ENCODE data around the gene RND1. TPM values are rescaled to one million over a fixed set of nuclear protein-coding genes. Genes with fewer than 3 reads are reported as not detected.
A peak's percentile ranks its signal among the peaks of the same experiment; 100 is the strongest.

Gene RND1
- total and polyA plus RNA-seq, 7 donors = 0.36 to 16.2 (median 5.2) TPM; not detected in 2

- intact Hi-C loops (cut with DNase I) = no loop called here
- Histone ChIP-seq H3K4me1 (peaks cover 0 to 9% (median 6%) of the 10 kb centered on the region in 4 donors), H3K9me3 (no peaks in the 10 kb centered on the region), H3K36me3 (no peaks in the 10 kb centered on the region), H3K27ac (no peak overlapping the region), H3K4me3 (no peak overlapping the region), H3K27me3 (peaks cover 0 to 9% (median 0%) of the 10 kb centered on the region in 3 donors)
- no peak for TF ChIP-seq POLR2A (IDR thresholded peaks at IDR 0.05)
- WGBS, 2 donors = 83 to 90% methylated on average over 2 of the region's 2 CpGs
- no peak for DNase-seq
These were observed 3.5 kb upstream of the RND1 start for GRCh38 chr12:48869191-48869590.

GRCh38 chr12:48868451-48868850, 2.8 kb upstream of the RND1 start:
- no peak overlapping the region for H3K27ac ChIP-seq
- no peak overlapping the region for H3K4me3 ChIP-seq
- DNase-seq = no peak
- H3K36me3 ChIP-seq = no peaks in the 10 kb centered on the region
- peaks cover 0 to 9% (median 6%) of the 10 kb centered on the region in 4 donors for H3K4me1 ChIP-seq
- intact Hi-C loops (cut with DNase I) = no loop called here
- WGBS, 2 donors = 79 to 89% methylated on average over 2 of the region's 2 CpGs
- peaks cover 0 to 17% (median 0%) of the 10 kb centered on the region in 3 donors for H3K27me3 ChIP-seq
- no peaks in the 10 kb centered on the region for H3K9me3 ChIP-seq
- TF ChIP-seq POLR2AphosphoS5 (IDR thresholded peaks at IDR 0.05) (no peak), CTCF (IDR thresholded peaks at IDR 0.05) (no peak), POLR2A (IDR thresholded peaks at IDR 0.05) (no peak), EP300 (IDR thresholded peaks at IDR 0.05) (no peak)

GRCh38 chr12:48866052-48866711, 512 bp upstream of the RND1 start:
- Histone ChIP-seq H3K27me3 (peaks cover 0 to 32% (median 0%) of the 10 kb centered on the region in 3 donors), H3K4me3 (peak overlapping the region; percentile 37 to 64 (median 54)), H3K27ac (peak overlapping the region in 3 of 4 donors; percentile 4 to 48 (median 14)), H3K4me1 (peaks cover 0 to 9% (median 6%) of the 10 kb centered on the region in 4 donors), H3K36me3 (no peaks in the 10 kb centered on the region), H3K9me3 (no peaks in the 10 kb centered on the region)
- intact Hi-C loops (cut with DNase I) = no loop called here
- DNase-seq = no peak
- WGBS, 2 donors = 78% methylated on average over 6 of the region's 6 CpGs
- TF ChIP-seq EP300 (IDR thresholded peaks at IDR 0.05) (no peak), POLR2AphosphoS5 (IDR thresholded peaks at IDR 0.05) (no peak), POLR2A (IDR thresholded peaks at IDR 0.05) (no peak), CTCF (IDR thresholded peaks at IDR 0.05) (no peak)

GRCh38 chr12:48863291-48863690, 2.4 kb downstream of the RND1 start:
- WGBS, 2 donors = 81 to 87% methylated on average over 4 of the region's 4 CpGs
- Histone ChIP-seq H3K4me1 (peaks cover 0 to 9% (median 6%) of the 10 kb centered on the region in 4 donors), H3K27me3 (peaks cover 0 to 32% (median 0%) of the 10 kb centered on the region in 3 donors), H3K9me3 (no peaks in the 10 kb centered on the region), H3K36me3 (no peaks in the 10 kb centered on the region), H3K4me3 (no peak overlapping the region), H3K27ac (no peak overlapping the region)
- no peak for TF ChIP-seq EP300 (IDR thresholded peaks at IDR 0.05)
- no peak for TF ChIP-seq POLR2AphosphoS5 (IDR thresholded peaks at IDR 0.05)
- TF ChIP-seq POLR2A (IDR thresholded peaks at IDR 0.05) = no peak
- no peak for TF ChIP-seq CTCF (IDR thresholded peaks at IDR 0.05)
- intact Hi-C loops (cut with DNase I) = no loop called here
- DNase-seq = no peak

- TF ChIP-seq CTCF (IDR thresholded peaks at IDR 0.05) = no peak
- no peak for TF ChIP-seq EP300 (IDR thresholded peaks at IDR 0.05)
- no peak for TF ChIP-seq POLR2AphosphoS5 (IDR thresholded peaks at IDR 0.05)
- no peak for TF ChIP-seq POLR2A (IDR thresholded peaks at IDR 0.05)
- DNase-seq = no peak
- H3K36me3 ChIP-seq = no peaks in the 10 kb centered on the region
- peaks cover 0 to 32% (median 0%) of the 10 kb centered on the region in 3 donors for H3K27me3 ChIP-seq
- H3K9me3 ChIP-seq = no peaks in the 10 kb centered on the region
- peaks cover 0 to 9% (median 6%) of the 10 kb centered on the region in 4 donors for H3K4me1 ChIP-seq
- no peak overlapping the region for H3K4me3 ChIP-seq
- no peak overlapping the region for H3K27ac ChIP-seq
- 89% methylated on average over 5 of the region's 5 CpGs for WGBS, 2 donors
- intact Hi-C loops (cut with DNase I) = no loop called here
These were observed 2.9 kb downstream of the RND1 start for GRCh38 chr12:48862760-48863159.
